Thyroid gland (tissue), 4 donors: ENCODE data around the gene ZFHX3. TPM values are rescaled to one million over a fixed set of nuclear protein-coding genes. Genes with fewer than 3 reads are reported as not detected.
A peak's percentile ranks its signal among the peaks of the same experiment; 100 is the strongest.

ENCODE experiments used
- DNase-seq, 2 donors: peaks; one replicate each; pipeline ENCODE4 v3.0.0-alpha.2; 2019
- H3K27ac ChIP-seq, 3 donors: fragments of 200-600 bp; sonication (generic); 1 replicate in 2 of 3; 2 replicates in 1 of 3; pipeline ENCODE4 v1.5.1; 2016 to 2019; ENCODE audit warnings: mild to moderate bottlenecking in 1 of 3, moderate library complexity in 1 of 3
- H3K27me3 ChIP-seq: fragments of 200-600 bp; sonication (generic); one replicate; pipeline ENCODE4 v1.5.1; 2019
- H3K36me3 ChIP-seq, 2 donors: fragments of 200-600 bp; sonication (generic); one replicate each; pipeline ENCODE4 v1.5.1; 2016 to 2019
- H3K4me1 ChIP-seq, 2 donors: fragments of 200-600 bp; sonication (generic); one replicate each; pipeline ENCODE4 v1.5.1; 2017 to 2019
- H3K4me3 ChIP-seq, 3 donors: fragments of 200-600 bp; sonication (generic); replicated peaks in 1 of 3; 1 replicate in 2 of 3; 2 replicates in 1 of 3; pipeline ENCODE4 v1.5.1; 2016; ENCODE audit warnings: mild to moderate bottlenecking in 1 of 3
- H3K9me3 ChIP-seq: fragments of 200-600 bp; sonication (generic); one replicate; pipeline ENCODE4 v1.5.1; 2017
- POLR2A ChIP-seq, 2 donors: fragments of 450-650 bp; IDR thresholded peaks; one replicate each; pipeline ENCODE4 v1.6.1; 2017; ENCODE audit warnings: antibody characterized with exemption in 2 of 2, mild to moderate bottlenecking in 2 of 2, moderate library complexity in 1 of 2
- WGBS, 2 donors: methylation state at CpG; one replicate each; pipeline ENCODE4 v1.1.5; 2017; 5-methylcytosine and 5-hydroxymethylcytosine counted together
- intact Hi-C: fragments of 100-400 bp; cut with DNase I; formaldehyde crosslinking; loops from one replicate; pipeline ENCODE4 v1.15.1; 2023
- total RNA-seq, 4 donors: library from RNA; depleted of rRNA; stranded (reverse); fragments of >200 nt; gene quantifications; one replicate each; pipeline ENCODE4 v1.2.3, GENCODE V29; 2016
- TF ChIP-seq, protein P1 (sequence below), 6 experiments: fragments of 200-600 bp in 3 of 6; fragments of 450-650 bp in 3 of 6; sonication (generic) in 3 of 6; IDR thresholded peaks; one replicate each; pipeline ENCODE4 v1.5.1; 2016 to 2019; ENCODE audit warnings: antibody characterized with exemption in 6 of 6, mild to moderate bottlenecking in 2 of 6, inconsistent platforms in 1 of 6, moderate library complexity in 1 of 6

ZFHX3 gene
- total RNA-seq, 4 donors from 2014 or later = 27.4 to 92.9 (median 45.5) TPM

DNA sequence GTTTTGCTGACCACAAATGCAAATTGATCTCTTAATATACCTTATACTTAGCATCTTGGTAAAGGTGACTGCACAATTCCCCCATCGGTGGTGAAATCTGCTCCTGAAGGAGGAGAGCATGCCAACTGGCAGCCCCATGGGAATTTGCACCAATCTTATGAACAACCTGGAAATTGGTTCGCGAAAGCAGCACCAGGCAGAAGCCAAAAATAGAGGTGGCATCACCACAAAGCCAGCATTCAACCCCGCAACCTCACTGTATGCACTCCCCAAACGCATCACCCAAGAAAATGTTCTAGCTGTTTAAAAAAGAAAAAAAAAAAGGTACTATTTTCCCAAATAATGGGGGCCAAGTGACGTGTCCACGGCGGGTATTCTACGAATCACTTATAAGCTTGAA lies 213.4 kb downstream of the ZFHX3 start:
- Histone ChIP-seq H3K4me3 (no peak overlapping the region), H3K9me3 (no peaks in the 10 kb centered on the region), H3K4me1 (peaks cover 7 to 23% of the 10 kb centered on the region in 2 donors), H3K36me3 (no peaks in the 10 kb centered on the region), H3K27me3 (no peaks in the 10 kb centered on the region), H3K27ac (no peak overlapping the region)
- no peak for DNase-seq
- 94 to 95% methylated on average over 9 of the region's 9 CpGs for WGBS, 2 donors
- TF ChIP-seq POLR2A (IDR thresholded peaks at IDR 0.05) = no peak
- TF ChIP-seq, protein P1, sequence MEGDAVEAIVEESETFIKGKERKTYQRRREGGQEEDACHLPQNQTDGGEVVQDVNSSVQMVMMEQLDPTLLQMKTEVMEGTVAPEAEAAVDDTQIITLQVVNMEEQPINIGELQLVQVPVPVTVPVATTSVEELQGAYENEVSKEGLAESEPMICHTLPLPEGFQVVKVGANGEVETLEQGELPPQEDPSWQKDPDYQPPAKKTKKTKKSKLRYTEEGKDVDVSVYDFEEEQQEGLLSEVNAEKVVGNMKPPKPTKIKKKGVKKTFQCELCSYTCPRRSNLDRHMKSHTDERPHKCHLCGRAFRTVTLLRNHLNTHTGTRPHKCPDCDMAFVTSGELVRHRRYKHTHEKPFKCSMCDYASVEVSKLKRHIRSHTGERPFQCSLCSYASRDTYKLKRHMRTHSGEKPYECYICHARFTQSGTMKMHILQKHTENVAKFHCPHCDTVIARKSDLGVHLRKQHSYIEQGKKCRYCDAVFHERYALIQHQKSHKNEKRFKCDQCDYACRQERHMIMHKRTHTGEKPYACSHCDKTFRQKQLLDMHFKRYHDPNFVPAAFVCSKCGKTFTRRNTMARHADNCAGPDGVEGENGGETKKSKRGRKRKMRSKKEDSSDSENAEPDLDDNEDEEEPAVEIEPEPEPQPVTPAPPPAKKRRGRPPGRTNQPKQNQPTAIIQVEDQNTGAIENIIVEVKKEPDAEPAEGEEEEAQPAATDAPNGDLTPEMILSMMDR (IDR thresholded peaks at IDR 0.05) = no peak
- intact Hi-C loops = loop anchor here (10.0 kb wide), 2 partner anchors 330 to 360 kb away; no protein-coding TSS in a partner anchor

GRCh38 chr16:72833969-72834368 lies 214.0 kb downstream of the ZFHX3 start:
- H3K4me3 ChIP-seq = no peak overlapping the region
- H3K9me3 ChIP-seq = no peaks in the 10 kb centered on the region
- no peaks in the 10 kb centered on the region for H3K36me3 ChIP-seq
- no peaks in the 10 kb centered on the region for H3K27me3 ChIP-seq
- TF ChIP-seq POLR2A (IDR thresholded peaks at IDR 0.05) = no peak
- TF ChIP-seq, protein P1 (IDR thresholded peaks at IDR 0.05) = no peak
- peak overlapping the region in 1 of 3 donors; percentile 46 for H3K27ac ChIP-seq
- DNase-seq = no peak
- peaks cover 7 to 23% of the 10 kb centered on the region in 2 donors for H3K4me1 ChIP-seq
- intact Hi-C loops = loop anchor here (10.0 kb wide), 2 partner anchors 331 to 361 kb away; no protein-coding TSS in a partner anchor
- 89 to 95% methylated on average over 2 of the region's 2 CpGs for WGBS, 2 donors

DNA sequence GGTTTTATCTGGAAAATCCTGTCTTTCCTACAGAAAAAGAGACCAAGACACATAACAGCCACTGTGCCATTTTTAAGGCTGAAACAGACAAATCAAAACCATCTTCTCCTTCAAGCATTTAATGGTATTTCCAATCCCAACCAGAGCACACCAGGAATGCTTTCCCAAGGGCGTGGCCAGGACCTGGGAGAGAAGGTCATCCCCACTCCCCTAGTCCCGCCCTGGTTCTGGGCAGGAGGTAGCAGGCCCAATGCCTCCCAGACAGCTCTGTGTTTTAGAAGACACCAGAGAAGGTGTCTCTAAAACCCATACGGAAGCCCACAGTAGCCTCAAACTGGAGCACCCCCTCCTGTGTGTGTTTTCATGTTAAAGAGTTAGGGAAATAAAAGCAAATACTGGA lies 214.4 kb downstream of the ZFHX3 start:
- no peak overlapping the region for H3K4me3 ChIP-seq
- no peaks in the 10 kb centered on the region for H3K36me3 ChIP-seq
- intact Hi-C loops = loop anchor here (10.0 kb wide), 2 partner anchors 331 to 361 kb away; no protein-coding TSS in a partner anchor
- H3K4me1 ChIP-seq = peaks cover 7 to 26% of the 10 kb centered on the region in 2 donors
- H3K27me3 ChIP-seq = no peaks in the 10 kb centered on the region
- no peak for DNase-seq
- no peaks in the 10 kb centered on the region for H3K9me3 ChIP-seq
- 95 to 97% methylated on average over 3 of the region's 3 CpGs for WGBS, 2 donors
- TF ChIP-seq POLR2A (IDR thresholded peaks at IDR 0.05) = no peak
- TF ChIP-seq, protein P1 (IDR thresholded peaks at IDR 0.05) = no peak
- H3K27ac ChIP-seq = peak overlapping the region in 1 of 3 donors; percentile 46

DNA sequence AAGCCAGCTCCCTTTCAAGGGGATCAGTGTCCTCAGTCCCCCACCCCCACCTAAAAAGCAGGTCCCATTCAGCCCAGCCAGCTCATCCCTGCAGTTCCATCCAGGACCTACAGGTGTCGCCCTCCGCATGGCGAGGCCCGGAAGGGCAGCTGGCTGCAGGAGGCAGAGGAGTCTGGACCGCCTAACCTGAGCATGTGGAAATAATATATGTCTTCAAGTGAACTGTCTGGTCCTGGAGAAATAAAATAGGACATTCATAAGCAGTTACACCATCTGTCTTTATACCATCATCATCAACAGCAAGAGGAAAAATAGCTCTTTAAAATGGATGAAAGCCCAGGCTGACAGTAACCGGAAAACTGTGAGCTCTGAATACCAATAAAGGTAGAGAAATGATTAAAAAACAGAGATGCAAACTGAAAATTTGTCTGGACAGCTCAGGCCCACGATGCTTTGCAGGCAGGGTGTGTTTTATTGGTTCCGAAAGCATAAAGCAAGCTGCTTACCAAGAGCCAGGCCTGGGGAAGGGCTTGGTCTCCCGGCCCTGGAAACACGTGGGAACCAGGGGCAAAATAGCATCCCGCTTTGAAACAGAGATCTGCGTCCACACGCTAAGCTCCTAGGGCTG lies 215.2 kb downstream of the ZFHX3 start:
- Histone ChIP-seq H3K4me1 (peaks cover 15 to 32% of the 10 kb centered on the region in 2 donors), H3K9me3 (no peaks in the 10 kb centered on the region), H3K27me3 (no peaks in the 10 kb centered on the region), H3K36me3 (no peaks in the 10 kb centered on the region), H3K4me3 (no peak overlapping the region), H3K27ac (peak overlapping the region in 1 of 3 donors; percentile 46)
- no peak for TF ChIP-seq POLR2A (IDR thresholded peaks at IDR 0.05)
- TF ChIP-seq, protein P1 (IDR thresholded peaks at IDR 0.05) = peak; percentile 73 to 99 (median 92)
- DNase-seq = peak; percentile 79 to 84
- intact Hi-C loops = loop anchor here (10.0 kb wide), 2 partner anchors 332 to 362 kb away; no protein-coding TSS in a partner anchor
- 52 to 53% methylated on average over 13 of the region's 13 CpGs for WGBS, 2 donors
